Measurements from ENCODE around the gene AMIGO2.

The AMIGO2 gene

GRCh38 chr12:47097276-47097896 lies 17.6 kb upstream of the AMIGO2 start:
- no peak for DNase-seq

- DNase-seq, result no peak
These were observed 15.9 kb upstream of the AMIGO2 start for GRCh38 chr12:47095446-47096236.

GRCh38 chr12:47094804-47095203 lies 15.0 kb upstream of the AMIGO2 start:
- DNase-seq, result no peak

- DNase-seq, result no peak
These were observed 11.2 kb upstream of the AMIGO2 start for GRCh38 chr12:47091009-47091408.

- peak; percentile 97 for DNase-seq
These were observed 8.5 kb upstream of the AMIGO2 start for GRCh38 chr12:47088021-47088944.

GRCh38 chr12:47087088-47087688 lies 7.4 kb upstream of the AMIGO2 start:
- peak; percentile 88 for DNase-seq

GRCh38 chr12:47085815-47086252 lies 6.1 kb upstream of the AMIGO2 start:
- DNase-seq, result peak; percentile 27

GRCh38 chr12:47084172-47084571 lies 4.4 kb upstream of the AMIGO2 start:
- DNase-seq, result no peak

GRCh38 chr12:47082796-47083621 lies 3.2 kb upstream of the AMIGO2 start:
- no peak for DNase-seq

GRCh38 chr12:47082283-47082682 lies 2.5 kb upstream of the AMIGO2 start:
- DNase-seq, result no peak

GRCh38 chr12:47080725-47081502 lies 1.2 kb upstream of the AMIGO2 start:
- no peak for DNase-seq

GRCh38 chr12:47079981-47080724 lies 394 bp upstream of the AMIGO2 start:
- DNase-seq, result no peak

GRCh38 chr12:47078733-47079467 lies 859 bp downstream of the AMIGO2 start:
- peak; percentile 40 for DNase-seq

GRCh38 chr12:47078086-47078395 lies 1.7 kb downstream of the AMIGO2 start:
- no peak for DNase-seq

- DNase-seq, result no peak
These were observed 2.3 kb downstream of the AMIGO2 start for GRCh38 chr12:47077206-47078085.

GRCh38 chr12:47075192-47076084 lies 4.3 kb downstream of the AMIGO2 start:
- no peak for DNase-seq

- no peak for DNase-seq
These were observed 5.0 kb downstream of the AMIGO2 start for GRCh38 chr12:47074757-47075156.

GRCh38 chr12:47073951-47074350 lies 5.8 kb downstream of the AMIGO2 start:
- DNase-seq, result no peak
